Spleen (tissue), 11 donors: ENCODE data around the gene NLGN2. TPM values are rescaled to one million over a fixed set of nuclear protein-coding genes. Genes with fewer than 3 reads are reported as not detected.

Source experiments
- DNase-seq: peaks from one replicate; pipeline ENCODE4 v3.0.0-alpha.2; 2020
- H3K27ac ChIP-seq, 8 donors: fragments of 200-600 bp; sonication (generic) in 7 of 8; 1 replicate in 4 of 8; 2 replicates in 4 of 8; pipeline versions ENCODE4 v1.5.0 to v1.8.0; 2016 to 2021; ENCODE audit warnings: inconsistent platforms in 4 of 8, mild to moderate bottlenecking in 4 of 8, moderate library complexity in 1 of 8
- H3K27me3 ChIP-seq, 7 donors: fragments of 200-600 bp; sonication (generic) in 6 of 7; replicated peaks in 1 of 7; 1 replicate in 4 of 7; 2 replicates in 3 of 7; pipeline versions ENCODE4 v1.5.0 to v1.8.0; 2016 to 2021; ENCODE audit warnings: inconsistent platforms in 3 of 7, mild to moderate bottlenecking in 1 of 7
- H3K36me3 ChIP-seq, 6 donors: fragments of 200-600 bp; sonication (generic) in 5 of 6; 1 replicate in 4 of 6; 2 replicates in 2 of 6; pipeline versions ENCODE4 v1.5.0 to v1.8.0; 2016 to 2021; ENCODE audit warnings: inconsistent platforms in 2 of 6
- H3K4me1 ChIP-seq, 6 donors: fragments of 200-600 bp; sonication (generic) in 5 of 6; 1 replicate in 3 of 6; 2 replicates in 3 of 6; pipeline versions ENCODE4 v1.5.0 to v1.8.0; 2016 to 2021; ENCODE audit warnings: inconsistent platforms in 3 of 6
- H3K4me3 ChIP-seq, 8 donors: fragments of 200-600 bp; sonication (generic) in 7 of 8; 1 replicate in 4 of 8; 2 replicates in 4 of 8; pipeline versions ENCODE4 v1.5.0 to v1.8.0; 2016 to 2021; ENCODE audit warnings: inconsistent platforms in 4 of 8, mild to moderate bottlenecking in 4 of 8, moderate library complexity in 2 of 8
- H3K9me3 ChIP-seq, 8 donors: fragments of 200-600 bp; sonication (generic) in 7 of 8; 1 replicate in 4 of 8; 2 replicates in 4 of 8; pipeline versions ENCODE4 v1.5.0 to v1.8.0; 2016 to 2021; ENCODE audit warnings: inconsistent platforms in 4 of 8
- CTCF ChIP-seq, 11 experiments: fragments of 200-600 bp in 7 of 11; fragments of 450-650 bp in 4 of 11; sonication (generic) in 4 of 11; IDR thresholded peaks in 8 of 11; conservative IDR thresholded peaks in 3 of 11; 1 replicate in 7 of 11; 2 replicates in 4 of 11; pipeline versions ENCODE4 v1.4.0 to v1.8.0; 2016 to 2021; ENCODE audit warnings: antibody characterized with exemption in 11 of 11, inconsistent platforms in 4 of 11, mild to moderate bottlenecking in 1 of 11
- POLR2A ChIP-seq, 3 donors: fragments of 450-650 bp; IDR thresholded peaks; one replicate each; pipeline ENCODE4 v1.5.1; 2017; ENCODE audit warnings: antibody characterized with exemption in 3 of 3, mild to moderate bottlenecking in 1 of 3
- POLR2AphosphoS5 ChIP-seq, 3 donors: sonication (generic); formaldehyde crosslinking; IDR thresholded peaks; one replicate each; pipeline ENCODE4 v1.5.1; 2017; ENCODE audit warnings: antibody characterized with exemption in 3 of 3
- WGBS, 5 donors: extraction: QIAGEN DNeasy Blood & Tissue Kit in 3 of 5; methylation state at CpG; one replicate each; pipeline versions ENCODE4 v1.1.5 to v1.1.7; 2013 to 2018; 5-methylcytosine and 5-hydroxymethylcytosine counted together
- intact Hi-C: fragments of 100-400 bp; cut with DNase I; formaldehyde crosslinking; loops from one replicate; pipeline ENCODE4 v1.15.0; 2023; ENCODE audit warnings: low total_unique reads
- polyA plus RNA-seq, 3 donors: library from polyadenylated mRNA; stranded (reverse); fragments of 200-250 nt; gene quantifications; one replicate each; pipeline ENCODE4 v1.2.1, GENCODE V29; 2013
- total RNA-seq, 7 donors: library from RNA; depleted of rRNA in 3 of 7; stranded (reverse); fragments of >200 nt in 3 of 7; fragmentation: NEBNext Ultra II Directional in 4 of 7; extraction: Animal tissue kit (Norgen Biotek cat#: 25700) in 4 of 7; gene quantifications; one replicate each; pipeline versions ENCODE4 v1.1.0 to v1.2.1, GENCODE V29; 2016 to 2021
- donor health status: healthy with polysubstance abuse.
- donor health status: DM: no; HTN: no; CAD: no; lungs with moderate emphysema.
- donor health status: DM: no; HTN: no; CAD: no.
- donor health status: Bipolar disorder and iron deficiency.
- donor health status: healthy.
- donor health status: DM: no; HTN: no; CAD: no.
- donor health status: DM: yes; HTN: yes; CAD: no.

The NLGN2 gene
- total and polyA plus RNA-seq, 10 donors, result 2.2 to 23.0 (median 11.4) TPM

DNA sequence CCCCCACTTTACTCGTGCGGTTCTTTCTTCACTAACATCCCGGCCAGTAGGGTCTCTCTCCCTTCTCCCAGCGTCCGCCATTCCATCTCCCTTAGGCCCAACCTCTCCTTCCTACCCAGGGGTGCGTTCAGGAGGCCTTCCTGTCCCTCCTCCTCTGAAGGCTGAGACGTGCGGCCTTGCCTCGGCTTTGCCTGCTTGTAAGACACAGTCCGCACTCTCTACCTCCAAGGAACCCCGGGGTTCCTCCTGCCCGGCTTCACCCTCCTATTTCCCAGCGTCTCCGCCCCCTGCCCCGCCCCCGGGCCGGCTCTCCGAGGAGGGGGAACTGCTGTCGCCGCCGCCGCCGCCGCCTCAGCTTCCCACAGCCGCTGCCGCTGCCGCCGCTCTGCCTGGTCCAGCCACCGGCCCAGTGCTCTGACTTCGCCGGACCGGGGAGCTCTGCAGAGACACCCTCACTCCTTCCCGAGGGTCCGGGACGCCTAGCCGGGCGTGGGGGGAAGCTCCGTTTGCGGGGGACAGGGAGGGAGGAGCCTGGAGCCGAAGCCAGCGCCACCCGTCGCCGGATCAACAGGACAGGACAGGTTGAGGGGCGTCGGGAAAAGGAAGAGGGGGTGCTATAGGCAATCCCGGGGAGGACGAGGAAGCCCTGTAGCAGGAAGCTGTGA is 30.4 kb downstream of the NLGN2 start:
- H3K27me3 ChIP-seq, result peaks cover 0 to 49% (median 28%) of the 10 kb centered on the region in 7 donors
- peaks cover 31 to 68% (median 58%) of the 10 kb centered on the region in 6 donors for H3K4me1 ChIP-seq
- WGBS, 5 donors, result 10 to 16% (median 10%) methylated on average over 43 to 48 of the region's 48 CpGs

GRCh38 chr17:7438656-7439460 is 31.2 kb downstream of the NLGN2 start:
- Histone ChIP-seq H3K36me3 (no peaks in the 10 kb centered on the region), H3K9me3 (no peaks in the 10 kb centered on the region), H3K27me3 (peaks cover 0 to 55% (median 28%) of the 10 kb centered on the region in 7 donors), H3K4me1 (peaks cover 31 to 68% (median 58%) of the 10 kb centered on the region in 6 donors), H3K4me3 (peak overlapping the region in 7 of 8 donors; percentile 28 to 84 (median 71)), H3K27ac (peak overlapping the region in 2 of 8 donors; percentile 86 to 88)
- DNase-seq, result no peak
- intact Hi-C loops, result loop anchor here (5.0 kb wide), 2 partner anchors 82 to 123 kb away; partner anchors contain the start of genes SENP3 and TMEM95
- no peak for TF ChIP-seq POLR2A (IDR thresholded peaks at IDR 0.05)
- TF ChIP-seq CTCF (IDR thresholded peaks at IDR 0.05 in 8 of 11, conservative IDR thresholded peaks at IDR 0.05 in 3 of 11), result no peak
- no peak for TF ChIP-seq POLR2AphosphoS5 (IDR thresholded peaks at IDR 0.05)
- 44 to 48% (median 46%) methylated on average over 11 of the region's 11 CpGs for WGBS, 5 donors

More for the DNA sequence above, 30.4 kb downstream of the NLGN2 start:
- intact Hi-C loops, result loop anchor here (5.0 kb wide), 2 partner anchors 81 to 124 kb away; partner anchors contain the start of genes SENP3 and TMEM95
- peak; percentile 96 for DNase-seq
- no peaks in the 10 kb centered on the region for H3K36me3 ChIP-seq
- H3K9me3 ChIP-seq, result no peaks in the 10 kb centered on the region
- peak overlapping the region in 6 of 8 donors; percentile 54 to 93 (median 87) for H3K27ac ChIP-seq
- H3K4me3 ChIP-seq, result peak overlapping the region in 7 of 8 donors; percentile 28 to 84 (median 71)
- TF ChIP-seq POLR2AphosphoS5 (IDR thresholded peaks at IDR 0.05) (peak; percentile 41 to 82 (median 74)), POLR2A (IDR thresholded peaks at IDR 0.05) (no peak)

DNA sequence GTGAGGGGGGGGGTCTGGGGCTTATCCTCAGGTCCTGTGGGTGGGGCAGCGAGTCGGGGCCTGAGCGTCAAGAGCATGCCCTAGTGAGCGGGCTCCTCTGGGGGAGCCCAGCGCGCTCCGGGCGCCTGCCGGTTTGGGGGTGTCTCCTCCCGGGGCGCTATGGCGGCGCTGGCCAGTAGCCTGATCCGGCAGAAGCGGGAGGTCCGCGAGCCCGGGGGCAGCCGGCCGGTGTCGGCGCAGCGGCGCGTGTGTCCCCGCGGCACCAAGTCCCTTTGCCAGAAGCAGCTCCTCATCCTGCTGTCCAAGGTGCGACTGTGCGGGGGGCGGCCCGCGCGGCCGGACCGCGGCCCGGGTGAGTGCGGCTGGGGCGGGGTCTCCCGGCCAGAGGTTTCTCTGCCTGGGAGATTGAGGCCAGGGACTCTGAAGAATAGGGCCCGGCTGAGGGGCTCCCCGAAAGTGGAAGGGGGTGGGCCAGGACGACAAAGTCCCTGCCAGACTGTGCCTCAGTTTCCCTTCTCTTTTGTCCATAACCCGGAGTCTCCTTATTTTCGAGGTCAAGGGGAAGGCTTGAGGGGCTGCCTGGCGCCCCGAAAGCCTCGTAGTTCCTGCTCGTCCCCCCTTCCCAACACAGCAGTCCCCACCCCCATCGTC is 31.9 kb downstream of the NLGN2 start, which contains the start of gene FGF11:
Gene FGF11 (plus strand): TSS at position 51 of the 651 bp plus-strand sequence. CDS start 109 bp downstream, at position 160.
- H3K36me3 ChIP-seq, result no peaks in the 10 kb centered on the region
- intact Hi-C loops, result loop anchor here (5.0 kb wide), 2 partner anchors 82 to 123 kb away; partner anchors contain the start of genes SENP3 and TMEM95
- WGBS, 5 donors, result 2 to 6% (median 2%) methylated on average over 9 to 50 of the region's 50 CpGs
- TF ChIP-seq CTCF (IDR thresholded peaks at IDR 0.05 in 8 of 11, conservative IDR thresholded peaks at IDR 0.05 in 3 of 11) (no peak), POLR2AphosphoS5 (IDR thresholded peaks at IDR 0.05) (peak in 2 of 3 donors; percentile 20 to 42), POLR2A (IDR thresholded peaks at IDR 0.05) (no peak)
- H3K9me3 ChIP-seq, result no peaks in the 10 kb centered on the region
- peak within 1 kb of the TSS in 6 of 8 donors; percentile 54 to 93 (median 87) for H3K27ac ChIP-seq
- peaks cover 0 to 61% (median 28%) of the 10 kb centered on the region in 7 donors for H3K27me3 ChIP-seq
- H3K4me1 ChIP-seq, result peaks cover 31 to 71% (median 60%) of the 10 kb centered on the region in 6 donors
- no peak for DNase-seq
- H3K4me3 ChIP-seq, result peak within 1 kb of the TSS; percentile 8 to 84 (median 70)
